OCI-LY3 (cell line): ENCODE measurements around the gene MED12L.

Experiments
- H2AFZ ChIP-seq: fragments of 200-600, 300-600 bp; shearing (Covaris generic); 2 replicates; pipeline ENCODE4 v1.6.0; 2014; ENCODE audit warnings: antibody characterized with exemption, low read depth, low read length
- H3K27ac ChIP-seq: fragments of 200-600, 300-600 bp; sonication (generic); 2 replicates; pipeline ENCODE4 v1.5.1; 2014; ENCODE audit warnings: mild to moderate bottlenecking, low read length, moderate library complexity, mixed read lengths
- H3K27me3 ChIP-seq: fragments of 200-600, 300-600 bp; sonication (generic); 2 replicates; pipeline ENCODE4 v1.6.1; 2014; ENCODE audit warnings: low read depth, low read length, mixed read lengths
- H3K36me3 ChIP-seq: fragments of 200-600, 300-600 bp; sonication (generic); replicated peaks from 2 replicates; pipeline ENCODE3; 2014; ENCODE audit warnings: low read depth, low read length, mixed read lengths
- H3K4me1 ChIP-seq: fragments of 300-600, 200-600 bp; sonication (generic); 2 replicates; pipeline ENCODE4 v1.6.1; 2014; ENCODE audit warnings: low read length, mixed read lengths
- H3K4me2 ChIP-seq: fragments of 200-600, 300-600 bp; sonication (generic); 2 replicates; pipeline ENCODE4 v1.6.1; 2014; ENCODE audit warnings: low read length, mixed read lengths
- H3K4me3 ChIP-seq: fragments of 300-600, 200-600 bp; sonication (generic); 2 replicates; pipeline ENCODE4 v1.5.1; 2014; ENCODE audit warnings: antibody characterized with exemption, mild to moderate bottlenecking, low read length, moderate library complexity
- H3K79me2 ChIP-seq: fragments of 300-600, 200-600 bp; shearing (Covaris generic); 2 replicates; pipeline ENCODE4 v1.6.1; 2014; ENCODE audit warnings: mild to moderate bottlenecking, low read length, mixed read lengths
- H3K9ac ChIP-seq: fragments of 300-600, 200-600 bp; shearing (Covaris generic); 2 replicates; pipeline ENCODE4 v1.6.0; 2014; ENCODE audit warnings: mild to moderate bottlenecking, low read length, moderate library complexity
- H3K9me3 ChIP-seq: fragments of 200-600, 300-600 bp; shearing (Covaris generic); 2 replicates; pipeline ENCODE4 v1.6.1; 2014; ENCODE audit warnings: low read length, mixed read lengths; ENCODE audit not compliant: insufficient read depth
- H4K20me1 ChIP-seq: fragments of 200-600, 300-600 bp; sonication (generic); 2 replicates; pipeline ENCODE4 v1.6.1; 2016; ENCODE audit warnings: low read length, mixed read lengths; ENCODE audit not compliant: insufficient read depth
- EZH2phosphoT487 ChIP-seq: fragments of 200-600 bp; shearing (Covaris generic); IDR thresholded peaks from 2 replicates; pipeline ENCODE4 v1.6.1; 2018; ENCODE audit warnings: antibody characterized with exemption, mixed run types, low read depth
- TF ChIP-seq, protein P1 (sequence below): fragments of 200-600, 300-600 bp; sonication (generic); IDR thresholded peaks from 2 replicates; pipeline ENCODE4 v1.5.1; 2014; ENCODE audit warnings: antibody characterized with exemption, low read length, low read depth

MED12L gene

DNA sequence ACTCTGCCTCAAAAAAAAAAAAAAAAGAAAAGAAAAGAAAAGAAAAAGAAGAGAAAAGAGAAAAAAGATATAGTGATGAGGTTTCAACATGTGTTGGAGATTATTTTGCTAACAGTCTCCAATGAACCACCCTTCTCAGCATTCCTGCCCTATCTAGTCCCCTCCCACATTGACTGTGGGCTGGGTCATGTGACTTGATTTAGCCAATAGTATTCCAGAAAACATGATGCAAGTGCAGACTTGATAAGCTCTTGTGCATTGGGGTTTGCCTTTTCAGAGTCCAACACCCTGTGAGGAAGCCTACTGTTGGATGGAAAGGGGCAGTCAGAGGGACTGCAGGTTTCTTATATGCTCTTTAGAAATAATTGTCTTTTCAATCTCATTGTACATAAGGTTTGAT is 37.8 kb upstream of the MED12L start:
- H3K27me3 ChIP-seq: no peaks in the 10 kb centered on the region
- no peak overlapping the region for H3K27ac ChIP-seq
- H3K4me1 ChIP-seq: peaks cover 7% of the 10 kb centered on the region
- no peak overlapping the region for H3K4me2 ChIP-seq
- no peaks in the 10 kb centered on the region for H4K20me1 ChIP-seq
- H3K9ac ChIP-seq: no peak overlapping the region
- H3K36me3 ChIP-seq: no peaks in the 10 kb centered on the region
- no peaks in the 10 kb centered on the region for H3K9me3 ChIP-seq
- H3K4me3 ChIP-seq: no peak overlapping the region
- H2AFZ ChIP-seq: no peak overlapping the region
- TF ChIP-seq, protein P1, sequence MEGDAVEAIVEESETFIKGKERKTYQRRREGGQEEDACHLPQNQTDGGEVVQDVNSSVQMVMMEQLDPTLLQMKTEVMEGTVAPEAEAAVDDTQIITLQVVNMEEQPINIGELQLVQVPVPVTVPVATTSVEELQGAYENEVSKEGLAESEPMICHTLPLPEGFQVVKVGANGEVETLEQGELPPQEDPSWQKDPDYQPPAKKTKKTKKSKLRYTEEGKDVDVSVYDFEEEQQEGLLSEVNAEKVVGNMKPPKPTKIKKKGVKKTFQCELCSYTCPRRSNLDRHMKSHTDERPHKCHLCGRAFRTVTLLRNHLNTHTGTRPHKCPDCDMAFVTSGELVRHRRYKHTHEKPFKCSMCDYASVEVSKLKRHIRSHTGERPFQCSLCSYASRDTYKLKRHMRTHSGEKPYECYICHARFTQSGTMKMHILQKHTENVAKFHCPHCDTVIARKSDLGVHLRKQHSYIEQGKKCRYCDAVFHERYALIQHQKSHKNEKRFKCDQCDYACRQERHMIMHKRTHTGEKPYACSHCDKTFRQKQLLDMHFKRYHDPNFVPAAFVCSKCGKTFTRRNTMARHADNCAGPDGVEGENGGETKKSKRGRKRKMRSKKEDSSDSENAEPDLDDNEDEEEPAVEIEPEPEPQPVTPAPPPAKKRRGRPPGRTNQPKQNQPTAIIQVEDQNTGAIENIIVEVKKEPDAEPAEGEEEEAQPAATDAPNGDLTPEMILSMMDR: no peak
- no peak for TF ChIP-seq EZH2phosphoT487
- H3K79me2 ChIP-seq: no peaks in the 10 kb centered on the region

- H3K27me3 ChIP-seq: peaks cover 3% of the 10 kb centered on the region; the same call in 1 of the 2 replicates
Measured at GRCh38 chr3:151051533-151051932, 33.9 kb upstream of the MED12L start.

DNA sequence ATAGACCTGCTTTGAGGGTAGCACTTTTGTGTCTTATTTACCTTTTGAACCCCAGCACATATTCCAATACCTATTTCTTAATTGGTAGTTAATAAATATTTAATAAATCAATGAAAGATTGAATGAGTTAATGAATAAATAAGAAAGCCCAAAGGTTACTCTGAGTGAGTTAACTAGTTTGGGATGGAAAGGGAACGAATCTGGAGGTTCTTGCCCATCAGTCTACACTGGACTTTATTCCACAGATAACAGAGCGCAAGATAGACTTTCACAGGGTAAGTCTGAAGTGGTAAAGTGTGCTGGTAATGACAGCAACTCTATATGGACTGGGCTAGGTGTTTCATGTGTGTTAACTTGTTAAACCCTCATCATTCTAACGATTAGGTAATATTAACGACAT is 33.1 kb upstream of the MED12L start:
- H3K36me3 ChIP-seq: no peaks in the 10 kb centered on the region
- H3K27me3 ChIP-seq: peaks cover 3% of the 10 kb centered on the region; the same call in 1 of the 2 replicates
- H3K4me3 ChIP-seq: no peak overlapping the region
- no peak overlapping the region for H3K27ac ChIP-seq
- no peak overlapping the region for H3K4me2 ChIP-seq
- no peaks in the 10 kb centered on the region for H3K79me2 ChIP-seq
- no peaks in the 10 kb centered on the region for H4K20me1 ChIP-seq
- TF ChIP-seq, protein P1: no peak
- no peak overlapping the region for H2AFZ ChIP-seq
- no peak overlapping the region for H3K9ac ChIP-seq
- H3K4me1 ChIP-seq: no peaks in the 10 kb centered on the region
- H3K9me3 ChIP-seq: no peaks in the 10 kb centered on the region

More at GRCh38 chr3:151051533-151051932, 33.9 kb upstream of the MED12L start:
- Histone ChIP-seq H3K79me2 (no peaks in the 10 kb centered on the region), H3K9me3 (no peaks in the 10 kb centered on the region), H2AFZ (no peak overlapping the region), H4K20me1 (no peaks in the 10 kb centered on the region), H3K27ac (no peak overlapping the region), H3K9ac (no peak overlapping the region), H3K4me1 (no peaks in the 10 kb centered on the region), H3K36me3 (no peaks in the 10 kb centered on the region), H3K4me3 (no peak overlapping the region), H3K4me2 (no peak overlapping the region)
- TF ChIP-seq, protein P1: no peak
- no peak for TF ChIP-seq EZH2phosphoT487

DNA sequence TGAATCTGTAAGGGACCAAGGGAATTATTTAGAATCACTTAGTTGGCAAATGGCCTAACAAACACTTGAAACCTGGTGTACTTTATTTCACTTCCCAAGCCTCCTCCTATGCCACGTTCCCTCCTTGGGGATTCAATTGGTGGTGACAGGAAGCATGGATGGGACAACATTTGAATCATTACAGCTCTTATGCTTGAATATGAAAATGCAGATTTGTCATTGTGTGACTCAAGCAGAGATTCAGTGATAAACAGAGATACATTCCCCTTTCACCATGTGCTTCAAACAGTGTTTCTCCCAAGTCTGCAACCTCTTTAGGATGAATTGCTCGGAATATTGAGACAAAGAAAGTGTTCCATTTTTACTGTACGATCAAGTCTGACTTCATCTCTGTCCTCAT is 32.7 kb upstream of the MED12L start:
- Histone ChIP-seq H3K9ac (no peak overlapping the region), H4K20me1 (no peaks in the 10 kb centered on the region), H3K27ac (no peak overlapping the region), H3K4me1 (no peaks in the 10 kb centered on the region), H3K4me2 (no peak overlapping the region), H3K9me3 (no peaks in the 10 kb centered on the region), H3K79me2 (no peaks in the 10 kb centered on the region), H2AFZ (no peak overlapping the region), H3K27me3 (peaks cover 3% of the 10 kb centered on the region; the same call in 1 of the 2 replicates), H3K36me3 (no peaks in the 10 kb centered on the region), H3K4me3 (no peak overlapping the region)
- TF ChIP-seq, protein P1: no peak
- no peak for TF ChIP-seq EZH2phosphoT487
